MV-4-11 (cell line): ENCODE measurements around the gene METRNL.

Source experiments
- DNase-seq: peaks from one replicate; lab custom pipeline; 2025; lab: John Stamatoyannopoulos, UW

METRNL gene

DNA sequence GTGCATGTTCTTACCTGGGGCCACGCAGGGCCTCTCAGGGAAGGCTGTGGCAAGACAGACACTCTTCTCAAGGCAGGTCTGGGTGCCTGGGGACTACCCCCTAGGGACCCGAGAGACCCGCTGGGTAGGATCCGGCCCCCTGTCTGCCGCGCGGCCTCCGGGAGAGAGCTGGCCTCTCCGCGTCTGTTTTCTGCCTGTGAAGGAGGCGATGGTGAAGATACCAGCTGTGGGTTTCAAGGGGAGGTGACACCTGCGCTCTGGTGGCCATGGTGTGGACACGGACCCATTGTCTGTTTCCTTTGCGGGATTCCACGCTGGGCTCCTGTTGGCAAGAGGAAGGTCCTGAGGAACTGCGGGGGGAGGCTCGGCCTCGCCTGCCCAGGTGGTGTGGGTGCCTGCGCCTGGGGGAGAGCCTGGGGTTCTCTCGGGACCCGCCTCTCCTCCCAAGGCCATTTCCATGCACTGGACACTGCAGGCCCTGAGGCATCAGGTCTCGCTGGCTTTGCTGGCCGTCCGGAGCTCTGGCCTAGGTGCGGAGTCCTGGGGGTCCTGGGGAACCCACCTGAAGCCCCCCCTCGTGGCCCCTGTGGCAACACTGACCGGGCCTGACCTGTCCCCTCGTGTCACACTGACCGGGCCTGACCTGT, 12.2 kb upstream of the METRNL start:
- no peak for DNase-seq

GRCh38 chr17:83067718-83068261, 11.6 kb upstream of the METRNL start:
- no peak for DNase-seq

DNA sequence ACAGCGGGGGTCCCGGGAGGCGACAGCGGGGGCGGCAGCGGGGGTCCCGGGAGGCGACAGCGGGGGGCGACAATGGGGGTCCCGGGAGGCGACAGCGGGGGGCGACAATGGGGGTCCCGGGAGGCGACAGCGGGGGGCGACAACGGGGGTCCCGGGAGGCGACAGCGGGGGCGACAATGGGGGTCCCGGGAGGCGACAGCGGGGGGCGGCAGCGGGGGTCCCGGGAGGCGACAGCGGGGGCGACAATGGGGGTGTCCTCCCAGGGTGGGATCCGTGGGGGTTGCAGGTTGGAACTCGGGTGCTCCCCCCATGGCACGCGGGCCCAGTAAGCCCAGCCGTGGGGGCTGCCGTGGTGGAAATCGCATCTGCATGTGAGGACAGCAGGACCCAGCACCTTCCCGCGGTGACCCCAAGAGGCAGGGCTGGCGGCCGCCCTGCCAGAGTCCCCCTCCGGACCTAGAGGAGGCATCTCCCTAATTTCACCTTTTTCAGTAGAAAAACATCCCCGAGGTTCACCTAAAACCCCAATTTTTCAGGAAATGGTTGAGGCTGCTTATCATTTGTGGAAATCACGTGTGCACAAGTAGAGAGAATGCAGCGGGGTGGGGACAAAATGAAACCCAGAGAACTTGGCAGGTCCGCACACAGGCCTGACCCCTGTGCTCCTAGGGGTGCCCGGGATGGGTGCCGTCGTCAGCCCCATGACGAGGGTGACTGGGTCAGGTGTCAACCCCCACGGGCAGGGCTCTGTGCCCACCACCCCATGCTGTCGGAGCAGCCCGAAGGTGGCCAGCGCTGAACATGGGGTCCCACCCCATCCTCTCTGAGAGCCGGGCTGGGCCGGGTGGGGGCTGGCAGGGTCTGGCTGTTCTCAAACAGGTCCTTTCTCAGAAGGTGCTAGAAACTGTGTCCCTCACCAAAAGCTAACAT, 10.5 kb upstream of the METRNL start:
- no peak for DNase-seq

- DNase-seq = no peak
Observed at GRCh38 chr17:83069571-83069906, 9.9 kb upstream of the METRNL start.

- DNase-seq = no peak
Observed at GRCh38 chr17:83069931-83070742, 9.3 kb upstream of the METRNL start.

DNA sequence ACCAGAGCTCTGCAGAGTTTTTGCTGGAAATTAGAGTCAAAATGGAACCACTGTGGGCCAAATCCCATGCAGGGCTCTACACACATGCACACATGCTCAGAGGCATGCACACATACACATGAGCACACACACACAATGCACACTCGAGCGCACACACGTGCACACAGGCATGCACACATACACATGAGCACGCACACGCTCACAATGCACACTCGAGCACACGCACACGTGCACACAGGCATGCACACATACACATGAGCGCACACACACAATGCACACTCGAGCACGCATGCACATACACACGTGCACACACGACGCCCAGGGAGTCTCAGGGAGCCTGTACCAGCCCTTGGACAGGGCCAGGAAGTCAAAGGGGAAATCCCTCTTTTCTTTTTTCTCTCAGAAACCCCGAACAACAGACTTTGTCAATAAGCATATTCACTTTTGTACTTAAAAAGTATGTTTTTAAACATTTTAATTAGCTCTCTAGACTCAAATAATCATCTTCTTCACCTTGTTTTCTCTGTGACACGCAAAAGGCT, 8.5 kb upstream of the METRNL start:
- no peak for DNase-seq

- DNase-seq = no peak
Observed at GRCh38 chr17:83071365-83071764, 8.0 kb upstream of the METRNL start.

DNA sequence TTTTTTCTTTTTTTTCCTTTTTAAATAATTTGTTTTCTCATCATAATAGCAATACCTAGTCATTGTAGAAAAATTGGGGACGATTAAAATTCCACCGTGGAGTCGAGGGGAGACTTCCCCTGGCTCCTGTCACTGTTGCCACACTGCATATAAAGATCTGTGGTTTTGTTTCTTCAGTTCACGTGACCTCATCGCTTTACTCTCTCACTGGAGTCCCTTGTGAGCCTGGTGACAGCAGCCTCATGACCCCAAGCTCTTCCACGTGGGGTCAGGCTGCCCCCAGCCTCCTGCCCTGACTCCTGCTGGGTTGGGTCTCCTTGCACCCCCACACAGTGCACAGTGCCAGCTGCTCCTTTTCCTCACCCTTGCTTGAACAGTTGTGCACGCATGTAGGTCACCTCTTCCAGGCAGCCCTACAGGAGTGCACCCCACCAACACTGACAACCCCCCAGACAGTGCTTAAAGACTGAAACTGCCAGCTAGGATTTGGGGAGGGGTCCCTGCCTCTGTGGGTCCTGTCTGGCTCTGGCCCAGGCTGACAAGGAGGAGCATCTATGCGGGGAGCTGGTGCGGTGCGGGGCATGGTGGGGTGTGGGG, 7.3 kb upstream of the METRNL start:
- DNase-seq = peak; percentile 74

- no peak for DNase-seq
Observed at GRCh38 chr17:83072600-83073358, 6.6 kb upstream of the METRNL start.

DNA sequence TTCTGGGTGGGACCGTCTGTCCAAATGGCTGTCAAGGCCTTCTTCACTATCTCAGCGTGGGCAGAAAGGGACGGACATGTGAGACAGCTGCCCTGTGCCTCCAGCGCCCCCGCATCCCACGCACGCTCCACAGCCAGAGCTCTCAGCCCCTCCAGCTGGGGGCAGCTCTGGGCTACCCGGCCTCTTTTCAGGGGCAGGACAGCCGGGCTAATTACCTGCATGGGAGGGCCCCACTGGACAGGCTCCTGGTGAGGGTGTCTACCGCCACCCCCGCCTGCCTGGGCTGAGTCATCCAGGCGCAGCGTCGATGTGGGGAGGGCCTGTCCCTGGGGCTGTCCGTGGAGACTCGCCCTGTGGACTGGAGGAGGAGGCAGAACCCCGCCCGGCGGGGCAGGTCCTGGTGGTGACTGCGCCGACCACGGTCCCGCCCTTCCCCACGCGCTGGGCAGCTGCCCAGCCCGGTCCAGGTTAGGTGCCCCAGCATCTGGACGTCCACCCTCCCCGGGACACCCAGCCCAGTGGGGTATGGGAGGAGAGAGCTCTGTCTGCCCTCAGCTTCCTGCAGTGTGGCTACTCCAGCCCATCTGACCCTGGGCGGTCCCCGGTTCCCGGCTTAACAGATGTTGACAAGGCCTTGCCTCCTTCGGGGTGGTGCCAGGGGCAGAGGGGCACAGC, 5.9 kb upstream of the METRNL start:
- peak; percentile 12 for DNase-seq

DNA sequence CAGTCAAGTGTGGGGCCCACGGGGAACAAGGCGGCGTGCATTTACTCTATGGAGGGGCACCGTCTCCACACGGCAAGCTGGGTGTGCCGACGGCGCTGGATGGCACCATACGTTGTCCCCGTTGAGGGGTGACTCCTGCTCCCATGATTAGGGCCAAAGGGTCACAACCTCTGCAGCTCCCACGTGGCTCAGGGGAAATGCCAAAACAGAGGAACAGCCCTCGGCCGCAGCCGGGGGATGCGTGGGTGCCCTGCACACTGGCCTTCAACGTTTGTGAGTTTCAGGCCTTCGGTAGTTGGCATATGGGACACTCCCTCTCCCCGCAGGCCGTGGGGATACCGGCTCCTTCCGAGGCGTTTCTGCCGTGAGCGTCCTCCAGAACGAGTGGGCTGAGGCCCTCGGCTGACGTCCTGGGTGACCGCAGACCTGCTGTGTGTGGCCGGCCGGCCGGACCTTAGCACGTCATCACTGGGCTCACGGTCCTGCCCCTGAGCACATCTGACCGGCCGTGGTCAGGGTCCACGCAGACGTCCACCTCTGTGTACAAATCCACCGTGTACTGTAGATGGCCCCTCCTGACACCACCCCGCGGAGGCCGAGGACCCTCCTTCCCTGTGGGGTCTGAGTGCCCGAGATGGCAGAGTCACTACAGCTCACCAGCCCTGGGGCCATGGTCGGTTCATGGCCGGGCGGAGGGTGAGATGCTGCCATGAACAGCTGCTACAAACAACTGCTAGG, 4.8 kb upstream of the METRNL start:
- no peak for DNase-seq

- no peak for DNase-seq
Observed at GRCh38 chr17:83075270-83075880, 4.0 kb upstream of the METRNL start.

DNA sequence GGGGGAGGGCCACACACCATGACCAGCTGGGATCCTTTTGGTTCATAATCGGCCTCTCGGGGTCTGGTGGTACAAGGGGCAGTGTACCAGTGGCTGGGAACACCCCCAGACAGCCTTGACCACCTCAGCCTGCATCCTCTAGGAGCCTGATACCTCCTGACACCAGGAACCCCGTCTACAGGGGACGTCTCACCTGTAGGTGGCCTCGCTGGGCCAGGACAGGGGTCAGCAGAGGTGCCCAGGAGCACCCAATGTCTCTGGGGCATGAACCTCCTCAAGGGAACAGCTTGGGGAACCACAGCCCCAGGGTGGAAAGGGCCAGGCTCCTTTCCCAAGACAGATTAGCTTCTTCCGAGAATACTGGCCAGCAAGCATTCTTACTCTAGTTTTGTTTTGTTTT, 2.5 kb upstream of the METRNL start:
- DNase-seq = no peak

DNA sequence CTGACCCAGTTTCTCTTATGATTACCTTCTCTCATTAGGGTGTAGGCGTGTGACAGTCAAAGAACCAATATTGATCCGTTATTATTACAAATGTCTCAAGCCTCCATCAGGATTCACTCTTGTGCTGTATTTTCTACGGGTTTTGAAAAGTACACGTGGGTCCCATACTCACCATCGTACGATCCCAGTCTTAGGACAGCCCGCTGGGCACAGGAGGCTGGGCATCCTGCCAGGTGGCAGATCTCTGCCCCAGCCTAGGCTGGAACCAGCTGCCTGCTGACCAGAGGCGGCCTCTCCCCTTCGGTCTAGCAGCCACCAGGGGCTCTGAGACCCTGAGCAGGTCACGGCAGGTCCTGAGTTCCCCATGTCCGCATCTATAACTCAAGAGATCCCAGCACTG, 2.0 kb upstream of the METRNL start:
- no peak for DNase-seq

DNA sequence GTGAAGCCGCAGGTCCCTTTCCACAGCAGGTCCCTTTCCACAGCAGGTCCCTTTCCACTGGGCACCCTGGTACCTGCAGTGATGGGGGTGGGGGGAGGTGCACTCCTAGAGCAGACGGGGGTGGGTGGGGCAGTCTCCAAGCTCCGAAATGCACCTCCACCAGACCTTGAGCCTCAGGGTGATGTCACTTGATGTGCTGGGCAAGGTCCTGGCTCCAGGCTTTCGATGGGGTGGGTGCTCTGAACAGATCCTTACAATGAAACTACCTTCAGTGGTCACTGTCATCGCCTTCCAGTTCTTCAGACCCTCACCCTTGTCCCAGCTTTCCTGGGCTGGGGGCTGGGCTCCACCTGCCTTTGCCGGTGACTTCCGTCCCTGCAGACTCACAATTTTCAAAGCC, 1.5 kb upstream of the METRNL start:
- DNase-seq = no peak

DNA sequence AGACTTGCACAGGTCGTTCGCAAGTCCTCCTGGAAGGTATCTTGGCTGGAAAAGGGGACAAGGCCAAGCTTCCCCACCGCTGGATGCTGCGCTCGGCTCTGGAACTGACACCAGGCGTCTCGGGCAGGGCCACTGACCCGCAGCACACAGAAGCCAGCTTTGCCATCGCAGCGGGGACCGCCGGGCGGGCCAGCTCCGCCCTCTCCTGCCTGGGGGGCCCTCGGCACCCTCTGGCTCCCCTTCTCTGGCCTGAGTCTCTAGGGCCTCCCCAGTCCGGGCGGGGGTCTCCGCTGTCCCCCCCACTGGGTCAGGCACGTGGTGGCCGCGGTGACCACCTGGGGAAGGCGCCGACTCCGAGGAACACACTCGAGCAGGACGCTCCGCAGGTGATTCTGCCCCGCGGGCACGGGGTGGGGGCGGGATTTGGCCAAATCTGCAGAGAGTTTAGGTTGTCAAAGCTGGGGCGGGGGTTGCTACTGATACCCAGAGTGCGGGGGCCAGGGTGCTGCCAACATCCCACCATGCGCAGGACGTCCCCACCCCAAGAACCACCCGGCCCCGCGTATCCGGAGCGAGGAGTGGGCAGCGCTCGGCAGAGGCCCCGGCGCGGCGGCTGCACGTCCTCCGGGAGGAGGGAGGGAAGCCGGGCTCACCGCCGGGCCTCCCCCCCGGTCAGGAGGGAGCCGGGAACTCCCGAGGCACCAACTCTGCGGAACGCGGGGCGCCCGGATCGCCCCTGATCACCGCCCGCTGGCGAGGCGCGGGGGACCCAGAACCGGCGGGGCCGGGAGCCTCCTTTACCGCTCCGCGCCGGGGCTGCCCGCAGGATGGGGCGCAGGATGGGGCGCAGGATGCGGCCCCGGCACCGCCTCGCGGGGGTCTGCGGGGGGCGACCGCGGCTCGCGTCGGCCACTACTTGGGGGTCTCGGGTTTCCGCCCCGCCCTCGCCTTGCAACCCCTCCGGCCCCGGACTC, 744 bp upstream of the METRNL start:
- DNase-seq = no peak

DNA sequence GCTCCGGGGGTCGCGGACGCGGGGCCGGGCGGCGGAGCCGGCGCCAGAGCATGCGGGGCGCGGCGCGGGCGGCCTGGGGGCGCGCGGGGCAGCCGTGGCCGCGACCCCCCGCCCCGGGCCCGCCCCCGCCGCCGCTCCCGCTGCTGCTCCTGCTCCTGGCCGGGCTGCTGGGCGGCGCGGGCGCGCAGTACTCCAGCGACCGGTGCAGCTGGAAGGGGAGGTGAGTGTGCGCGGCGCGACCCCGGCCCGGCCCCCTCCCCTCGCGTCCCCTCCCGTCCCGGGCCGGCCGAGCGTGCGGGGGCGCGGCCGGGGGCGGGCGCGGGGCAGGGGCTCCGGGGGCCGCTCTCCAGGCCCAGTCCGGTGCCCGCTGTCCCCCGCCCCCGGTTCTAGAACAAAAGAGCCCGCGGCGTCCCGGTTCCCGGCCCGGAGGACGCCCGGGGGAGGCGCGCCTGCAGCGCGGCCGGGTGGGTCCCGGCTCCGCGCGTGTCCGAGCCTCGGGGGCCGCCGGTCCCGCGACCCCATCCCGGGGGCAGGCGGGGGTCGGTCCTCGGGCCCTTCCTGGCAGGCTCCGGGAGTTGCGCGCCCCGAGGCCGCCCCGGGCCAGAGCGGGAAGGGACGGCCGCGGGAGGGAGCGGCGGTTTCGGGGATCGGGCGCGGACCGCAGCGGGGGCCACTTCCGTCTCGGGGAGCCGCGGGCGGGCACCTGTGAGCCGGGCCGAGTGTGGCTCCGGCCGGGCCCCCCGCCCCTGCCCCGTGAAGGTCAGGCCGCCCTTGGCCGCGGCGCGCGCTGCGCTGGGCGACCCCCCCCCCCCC, 563 bp downstream of the METRNL start:
- DNase-seq = no peak
